ENCODE measurements around the gene TNN. TPM values are rescaled to one million over a fixed set of nuclear protein-coding genes. Genes with fewer than 3 reads are reported as not detected.

Gene TNN
- total and polyA plus RNA-seq, 2 experiments from 2014 or later = 0.18 to 0.31 TPM

DNA sequence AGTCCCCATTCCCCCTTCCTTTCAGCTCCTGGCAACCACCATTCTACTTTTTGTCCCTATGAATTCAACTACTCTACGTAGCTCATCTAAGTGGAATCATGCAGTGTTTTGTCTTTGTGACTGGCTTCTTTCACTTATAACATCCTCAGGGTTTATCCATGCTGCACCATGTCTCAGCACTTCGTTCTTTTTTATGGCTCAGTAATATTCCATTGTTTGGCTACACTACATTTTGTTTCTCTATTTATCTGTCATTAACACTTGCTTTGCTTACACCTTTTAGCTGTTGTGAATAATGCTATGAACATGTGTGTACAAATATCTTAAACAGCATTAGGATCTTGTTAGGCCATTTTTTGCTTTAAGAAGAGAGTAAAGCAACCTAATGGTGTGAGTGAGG, 42.9 kb upstream of the TNN start:
- Histone ChIP-seq H3K4me3 (no peak overlapping the region), H3K36me3 (ENCODE audit: insufficient read depth) (no peaks in the 10 kb centered on the region), H3K4me2 (no peak overlapping the region), H3K27ac (ENCODE audit: low read depth) (no peak overlapping the region), H3K9me2 (ENCODE audit: insufficient read depth) (peaks cover 10% of the 10 kb centered on the region), H4K20me1 (replicated peaks; ENCODE audit: insufficient read depth) (no peaks in the 10 kb centered on the region), H3K4me1 (ENCODE audit: insufficient read depth) (no peaks in the 10 kb centered on the region), H3K79me2 (replicated peaks; ENCODE audit: insufficient read depth) (peaks cover 34% of the 10 kb centered on the region), H2AFZ (no peak overlapping the region), H3K27me3 (ENCODE audit: insufficient read depth) (no peaks in the 10 kb centered on the region), H3F3A (replicated peaks; ENCODE audit: low read depth) (no peaks in the 10 kb centered on the region)
- peaks cover 2% of the 10 kb centered on the region; the same call in 2 of the 3 replicates for H3K4me1 Mint-ChIP-seq
- H3K9me3 Mint-ChIP-seq = no peaks in the 10 kb centered on the region
- no peaks in the 10 kb centered on the region for H3K36me3 Mint-ChIP-seq (ENCODE audit: low read depth)
- DNase-seq (ENCODE audit: low spot score) (no peak), ATAC-seq (no peak)
- TF ChIP-seq NANOG (IDR thresholded peaks at IDR 0.05; ENCODE audit: borderline replicate concordance) (no peak), POLR2AphosphoS5 (IDR thresholded peaks at IDR 0.05; ENCODE audit: low read depth) (no peak), STAT1 (IDR thresholded peaks at IDR 0.05; ENCODE audit: unreplicated experiment) (no peak), EZH2phosphoT487 (IDR thresholded peaks at IDR 0.05; ENCODE audit: unreplicated experiment) (no peak), ZNF331 (CRISPR knock-in tag; IDR thresholded peaks at IDR 0.05; ENCODE audit: low read depth) (no peak), CREB1 (CRISPR knock-in tag; IDR thresholded peaks at IDR 0.05; ENCODE audit: low read depth) (no peak), EZH2 (IDR thresholded peaks at IDR 0.05; ENCODE audit: low read depth, unreplicated experiment) (no peak), ZNF114 (CRISPR knock-in tag; IDR thresholded peaks at IDR 0.05) (no peak), JUNB (IDR thresholded peaks at IDR 0.05; ENCODE audit: unreplicated experiment) (no peak)
- TF ChIP-seq, protein P1, sequence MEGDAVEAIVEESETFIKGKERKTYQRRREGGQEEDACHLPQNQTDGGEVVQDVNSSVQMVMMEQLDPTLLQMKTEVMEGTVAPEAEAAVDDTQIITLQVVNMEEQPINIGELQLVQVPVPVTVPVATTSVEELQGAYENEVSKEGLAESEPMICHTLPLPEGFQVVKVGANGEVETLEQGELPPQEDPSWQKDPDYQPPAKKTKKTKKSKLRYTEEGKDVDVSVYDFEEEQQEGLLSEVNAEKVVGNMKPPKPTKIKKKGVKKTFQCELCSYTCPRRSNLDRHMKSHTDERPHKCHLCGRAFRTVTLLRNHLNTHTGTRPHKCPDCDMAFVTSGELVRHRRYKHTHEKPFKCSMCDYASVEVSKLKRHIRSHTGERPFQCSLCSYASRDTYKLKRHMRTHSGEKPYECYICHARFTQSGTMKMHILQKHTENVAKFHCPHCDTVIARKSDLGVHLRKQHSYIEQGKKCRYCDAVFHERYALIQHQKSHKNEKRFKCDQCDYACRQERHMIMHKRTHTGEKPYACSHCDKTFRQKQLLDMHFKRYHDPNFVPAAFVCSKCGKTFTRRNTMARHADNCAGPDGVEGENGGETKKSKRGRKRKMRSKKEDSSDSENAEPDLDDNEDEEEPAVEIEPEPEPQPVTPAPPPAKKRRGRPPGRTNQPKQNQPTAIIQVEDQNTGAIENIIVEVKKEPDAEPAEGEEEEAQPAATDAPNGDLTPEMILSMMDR (conservative IDR thresholded peaks at IDR 0.05; ENCODE audit: low read depth in 2 of 2) = no peak
- TF ChIP-seq, protein P2, sequence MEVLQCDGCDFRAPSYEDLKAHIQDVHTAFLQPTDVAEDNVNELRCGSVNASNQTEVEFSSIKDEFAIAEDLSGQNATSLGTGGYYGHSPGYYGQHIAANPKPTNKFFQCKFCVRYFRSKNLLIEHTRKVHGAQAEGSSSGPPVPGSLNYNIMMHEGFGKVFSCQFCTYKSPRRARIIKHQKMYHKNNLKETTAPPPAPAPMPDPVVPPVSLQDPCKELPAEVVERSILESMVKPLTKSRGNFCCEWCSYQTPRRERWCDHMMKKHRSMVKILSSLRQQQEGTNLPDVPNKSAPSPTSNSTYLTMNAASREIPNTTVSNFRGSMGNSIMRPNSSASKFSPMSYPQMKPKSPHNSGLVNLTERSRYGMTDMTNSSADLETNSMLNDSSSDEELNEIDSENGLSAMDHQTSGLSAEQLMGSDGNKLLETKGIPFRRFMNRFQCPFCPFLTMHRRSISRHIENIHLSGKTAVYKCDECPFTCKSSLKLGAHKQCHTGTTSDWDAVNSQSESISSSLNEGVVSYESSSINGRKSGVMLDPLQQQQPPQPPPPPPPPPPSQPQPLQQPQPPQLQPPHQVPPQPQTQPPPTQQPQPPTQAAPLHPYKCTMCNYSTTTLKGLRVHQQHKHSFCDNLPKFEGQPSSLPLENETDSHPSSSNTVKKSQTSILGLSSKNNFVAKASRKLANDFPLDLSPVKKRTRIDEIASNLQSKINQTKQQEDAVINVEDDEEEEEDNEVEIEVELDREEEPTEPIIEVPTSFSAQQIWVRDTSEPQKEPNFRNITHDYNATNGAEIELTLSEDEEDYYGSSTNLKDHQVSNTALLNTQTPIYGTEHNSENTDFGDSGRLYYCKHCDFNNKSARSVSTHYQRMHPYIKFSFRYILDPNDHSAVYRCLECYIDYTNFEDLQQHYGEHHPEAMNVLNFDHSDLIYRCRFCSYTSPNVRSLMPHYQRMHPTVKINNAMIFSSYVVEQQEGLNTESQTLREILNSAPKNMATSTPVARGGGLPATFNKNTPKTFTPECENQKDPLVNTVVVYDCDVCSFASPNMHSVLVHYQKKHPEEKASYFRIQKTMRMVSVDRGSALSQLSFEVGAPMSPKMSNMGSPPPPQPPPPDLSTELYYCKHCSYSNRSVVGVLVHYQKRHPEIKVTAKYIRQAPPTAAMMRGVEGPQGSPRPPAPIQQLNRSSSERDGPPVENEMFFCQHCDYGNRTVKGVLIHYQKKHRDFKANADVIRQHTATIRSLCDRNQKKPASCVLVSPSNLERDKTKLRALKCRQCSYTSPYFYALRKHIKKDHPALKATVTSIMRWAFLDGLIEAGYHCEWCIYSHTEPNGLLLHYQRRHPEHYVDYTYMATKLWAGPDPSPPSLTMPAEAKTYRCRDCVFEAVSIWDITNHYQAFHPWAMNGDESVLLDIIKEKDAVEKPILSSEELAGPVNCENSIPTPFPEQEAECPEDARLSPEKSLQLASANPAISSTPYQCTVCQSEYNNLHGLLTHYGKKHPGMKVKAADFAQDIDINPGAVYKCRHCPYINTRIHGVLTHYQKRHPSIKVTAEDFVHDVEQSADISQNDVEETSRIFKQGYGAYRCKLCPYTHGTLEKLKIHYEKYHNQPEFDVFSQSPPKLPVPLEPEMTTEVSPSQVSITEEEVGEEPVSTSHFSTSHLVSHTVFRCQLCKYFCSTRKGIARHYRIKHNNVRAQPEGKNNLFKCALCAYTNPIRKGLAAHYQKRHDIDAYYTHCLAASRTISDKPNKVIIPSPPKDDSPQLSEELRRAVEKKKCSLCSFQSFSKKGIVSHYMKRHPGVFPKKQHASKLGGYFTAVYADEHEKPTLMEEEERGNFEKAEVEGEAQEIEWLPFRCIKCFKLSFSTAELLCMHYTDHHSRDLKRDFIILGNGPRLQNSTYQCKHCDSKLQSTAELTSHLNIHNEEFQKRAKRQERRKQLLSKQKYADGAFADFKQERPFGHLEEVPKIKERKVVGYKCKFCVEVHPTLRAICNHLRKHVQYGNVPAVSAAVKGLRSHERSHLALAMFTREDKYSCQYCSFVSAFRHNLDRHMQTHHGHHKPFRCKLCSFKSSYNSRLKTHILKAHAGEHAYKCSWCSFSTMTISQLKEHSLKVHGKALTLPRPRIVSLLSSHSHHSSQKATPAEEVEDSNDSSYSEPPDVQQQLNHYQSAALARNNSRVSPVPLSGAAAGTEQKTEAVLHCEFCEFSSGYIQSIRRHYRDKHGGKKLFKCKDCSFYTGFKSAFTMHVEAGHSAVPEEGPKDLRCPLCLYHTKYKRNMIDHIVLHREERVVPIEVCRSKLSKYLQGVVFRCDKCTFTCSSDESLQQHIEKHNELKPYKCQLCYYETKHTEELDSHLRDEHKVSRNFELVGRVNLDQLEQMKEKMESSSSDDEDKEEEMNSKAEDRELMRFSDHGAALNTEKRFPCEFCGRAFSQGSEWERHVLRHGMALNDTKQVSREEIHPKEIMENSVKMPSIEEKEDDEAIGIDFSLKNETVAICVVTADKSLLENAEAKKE (CRISPR knock-in tag; IDR thresholded peaks at IDR 0.05) = no peak
- TF ChIP-seq, protein P3, sequence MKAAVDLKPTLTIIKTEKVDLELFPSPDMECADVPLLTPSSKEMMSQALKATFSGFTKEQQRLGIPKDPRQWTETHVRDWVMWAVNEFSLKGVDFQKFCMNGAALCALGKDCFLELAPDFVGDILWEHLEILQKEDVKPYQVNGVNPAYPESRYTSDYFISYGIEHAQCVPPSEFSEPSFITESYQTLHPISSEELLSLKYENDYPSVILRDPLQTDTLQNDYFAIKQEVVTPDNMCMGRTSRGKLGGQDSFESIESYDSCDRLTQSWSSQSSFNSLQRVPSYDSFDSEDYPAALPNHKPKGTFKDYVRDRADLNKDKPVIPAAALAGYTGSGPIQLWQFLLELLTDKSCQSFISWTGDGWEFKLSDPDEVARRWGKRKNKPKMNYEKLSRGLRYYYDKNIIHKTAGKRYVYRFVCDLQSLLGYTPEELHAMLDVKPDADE (IDR thresholded peaks at IDR 0.05) = no peak
- TF ChIP-seq, protein P4, sequence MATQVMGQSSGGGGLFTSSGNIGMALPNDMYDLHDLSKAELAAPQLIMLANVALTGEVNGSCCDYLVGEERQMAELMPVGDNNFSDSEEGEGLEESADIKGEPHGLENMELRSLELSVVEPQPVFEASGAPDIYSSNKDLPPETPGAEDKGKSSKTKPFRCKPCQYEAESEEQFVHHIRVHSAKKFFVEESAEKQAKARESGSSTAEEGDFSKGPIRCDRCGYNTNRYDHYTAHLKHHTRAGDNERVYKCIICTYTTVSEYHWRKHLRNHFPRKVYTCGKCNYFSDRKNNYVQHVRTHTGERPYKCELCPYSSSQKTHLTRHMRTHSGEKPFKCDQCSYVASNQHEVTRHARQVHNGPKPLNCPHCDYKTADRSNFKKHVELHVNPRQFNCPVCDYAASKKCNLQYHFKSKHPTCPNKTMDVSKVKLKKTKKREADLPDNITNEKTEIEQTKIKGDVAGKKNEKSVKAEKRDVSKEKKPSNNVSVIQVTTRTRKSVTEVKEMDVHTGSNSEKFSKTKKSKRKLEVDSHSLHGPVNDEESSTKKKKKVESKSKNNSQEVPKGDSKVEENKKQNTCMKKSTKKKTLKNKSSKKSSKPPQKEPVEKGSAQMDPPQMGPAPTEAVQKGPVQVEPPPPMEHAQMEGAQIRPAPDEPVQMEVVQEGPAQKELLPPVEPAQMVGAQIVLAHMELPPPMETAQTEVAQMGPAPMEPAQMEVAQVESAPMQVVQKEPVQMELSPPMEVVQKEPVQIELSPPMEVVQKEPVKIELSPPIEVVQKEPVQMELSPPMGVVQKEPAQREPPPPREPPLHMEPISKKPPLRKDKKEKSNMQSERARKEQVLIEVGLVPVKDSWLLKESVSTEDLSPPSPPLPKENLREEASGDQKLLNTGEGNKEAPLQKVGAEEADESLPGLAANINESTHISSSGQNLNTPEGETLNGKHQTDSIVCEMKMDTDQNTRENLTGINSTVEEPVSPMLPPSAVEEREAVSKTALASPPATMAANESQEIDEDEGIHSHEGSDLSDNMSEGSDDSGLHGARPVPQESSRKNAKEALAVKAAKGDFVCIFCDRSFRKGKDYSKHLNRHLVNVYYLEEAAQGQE (IDR thresholded peaks at IDR 0.05; ENCODE audit: unreplicated experiment) = no peak
- H3K27me3 Mint-ChIP-seq (ENCODE audit: insufficient read depth, low read depth, poor library complexity) = peaks cover 5% of the 10 kb centered on the region
- H3K27ac Mint-ChIP-seq = no peak overlapping the region
- H3K4me3 Mint-ChIP-seq = 0 out of 3 replicates have a peak overlapping the region, but pooled peaks have one; percentile 6

Measured in GM23338 (cell line).